DMS114 treated with DMSO at 0.1 percent for 48 hours (cell line): ENCODE data around the gene PCNT.
"Not testable (repeated sequence)": the region's sequence is repeated elsewhere in the genome, so short reads cannot be mapped to it uniquely, and the experiment has no call there.

Experiments used
- DNase-seq: peaks from one replicate; lab custom pipeline; 2025; ENCODE audit not compliant: unreplicated experiment; lab: John Stamatoyannopoulos, UW

The PCNT gene

DNA sequence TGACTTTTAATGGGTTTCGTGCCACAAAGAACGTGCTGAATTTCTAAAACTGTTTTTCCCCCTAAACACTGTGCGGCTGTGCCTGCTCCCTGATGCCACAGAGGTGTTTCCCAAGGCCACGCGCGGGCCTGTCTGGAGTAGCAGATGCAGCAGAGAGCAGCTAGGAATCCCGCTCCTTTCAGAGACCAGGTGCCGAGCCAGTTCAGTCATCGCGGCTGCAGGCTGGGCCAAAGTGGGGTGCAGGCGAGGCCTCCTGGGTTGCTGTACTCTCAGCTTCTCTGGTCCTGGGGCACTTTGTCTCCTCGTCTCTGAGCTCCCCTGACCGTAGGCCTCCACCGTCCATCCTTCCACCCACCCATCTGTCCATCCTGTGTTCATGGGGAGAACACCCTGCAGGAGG is 117.4 kb downstream of the PCNT start:
- DNase-seq, result no peak

DNA sequence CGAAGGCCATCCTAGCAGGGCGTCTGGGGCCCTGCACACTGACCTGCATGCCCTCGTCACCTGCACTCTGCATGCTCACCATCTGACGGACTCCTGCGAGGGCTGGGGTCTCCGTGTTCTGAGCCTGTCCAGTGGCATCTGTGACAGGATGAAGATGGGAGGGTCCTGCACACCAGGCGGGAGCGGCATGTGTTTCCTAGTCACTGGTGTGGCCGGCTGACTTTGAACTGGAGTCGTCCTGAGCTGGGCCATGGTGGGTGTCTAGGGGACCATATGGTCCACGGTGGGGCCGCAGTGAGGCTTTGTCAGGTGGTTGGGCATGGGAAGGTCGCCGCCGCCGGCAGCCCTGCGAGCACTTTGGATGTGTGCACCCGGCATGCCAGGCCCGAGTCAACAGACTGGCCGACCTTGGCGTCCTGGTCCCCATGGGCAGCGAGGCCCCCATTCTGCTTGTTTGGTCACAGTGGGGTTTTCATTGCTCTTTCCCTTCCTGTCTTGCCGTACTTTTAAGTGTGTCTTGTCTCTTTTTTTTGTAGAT is 118.1 kb downstream of the PCNT start:
- no peak for DNase-seq

DNA sequence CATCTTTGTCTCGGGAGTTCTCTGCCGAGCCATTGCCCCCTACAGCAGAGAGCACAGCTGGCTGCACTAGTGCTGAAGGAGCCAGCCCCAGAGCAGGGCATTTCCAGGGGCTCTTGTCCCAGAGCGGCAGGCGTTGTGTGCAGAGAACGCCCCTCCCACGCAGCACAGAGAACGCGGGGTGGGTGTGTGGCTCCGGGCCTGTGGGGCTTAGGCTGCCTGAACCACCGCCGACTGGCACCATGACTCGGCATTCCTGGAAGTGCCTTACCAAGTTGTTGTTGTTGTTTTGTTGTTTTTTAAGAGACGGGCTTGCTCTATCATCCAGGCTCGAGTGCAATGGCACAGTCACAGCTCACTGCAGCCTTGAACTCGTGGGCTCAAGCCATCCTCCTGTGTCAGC is 119.0 kb downstream of the PCNT start:
- no peak for DNase-seq

DNA sequence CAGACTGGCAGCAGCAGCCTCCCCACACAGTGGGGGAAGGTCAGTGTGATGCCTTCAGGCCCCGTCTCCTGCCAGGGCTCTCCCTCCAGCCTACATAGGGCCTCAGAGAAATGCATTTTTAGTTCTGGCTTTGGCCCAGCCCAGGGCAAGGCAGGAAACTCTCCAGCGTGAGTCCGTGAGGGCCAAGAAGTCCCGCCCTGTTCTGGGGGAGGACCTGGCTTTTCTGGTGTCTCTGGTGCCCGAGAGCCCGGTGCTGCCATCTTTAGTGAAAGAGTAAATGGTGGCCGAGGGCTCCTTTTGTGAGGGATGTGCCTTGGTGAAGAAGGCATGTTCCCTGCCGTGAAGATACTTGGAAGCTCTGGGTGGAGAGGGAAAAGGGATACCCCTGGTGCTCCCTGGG is 120.0 kb downstream of the PCNT start:
- DNase-seq, result no peak

DNA sequence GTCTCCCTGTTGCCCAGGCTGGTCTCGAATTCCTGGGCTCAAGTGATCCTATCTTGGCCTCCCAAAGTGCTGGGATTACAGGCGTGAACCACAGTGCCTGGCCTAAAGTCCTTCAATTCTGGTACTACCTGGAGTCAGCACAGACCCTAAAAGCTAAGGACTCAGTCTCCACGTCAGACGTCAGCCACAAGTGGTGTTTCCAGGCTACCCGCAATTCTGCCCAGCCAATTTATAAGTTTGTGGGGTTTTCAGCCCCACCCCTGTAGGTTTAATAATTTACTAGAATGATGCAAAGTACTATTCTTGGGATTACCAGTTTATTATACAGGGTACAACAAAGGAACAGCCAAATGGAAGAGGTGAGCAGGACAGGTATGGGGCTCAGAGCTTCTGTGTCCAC is 124.2 kb downstream of the PCNT start:
- DNase-seq, result no peak

DNA sequence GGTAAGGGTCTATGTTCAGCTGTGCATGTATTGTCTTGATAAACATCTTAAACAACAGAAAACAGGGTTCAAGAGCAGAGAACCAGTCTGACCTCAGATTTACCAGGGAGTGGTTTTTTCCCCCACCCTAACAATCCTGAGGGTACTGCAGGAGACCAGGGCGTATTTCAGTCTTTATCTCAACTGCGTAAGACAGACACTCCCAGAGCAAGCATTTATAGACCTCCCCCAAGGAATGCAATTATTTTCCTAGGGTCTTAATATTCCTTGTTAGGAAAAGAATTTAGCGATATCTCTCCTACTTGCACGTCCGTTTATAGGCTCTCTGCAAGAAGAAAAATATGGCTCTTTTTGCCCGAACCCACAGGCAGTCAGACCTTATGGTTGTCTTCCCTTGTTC is 124.9 kb downstream of the PCNT start:
- not testable (repeated sequence) for DNase-seq

DNA sequence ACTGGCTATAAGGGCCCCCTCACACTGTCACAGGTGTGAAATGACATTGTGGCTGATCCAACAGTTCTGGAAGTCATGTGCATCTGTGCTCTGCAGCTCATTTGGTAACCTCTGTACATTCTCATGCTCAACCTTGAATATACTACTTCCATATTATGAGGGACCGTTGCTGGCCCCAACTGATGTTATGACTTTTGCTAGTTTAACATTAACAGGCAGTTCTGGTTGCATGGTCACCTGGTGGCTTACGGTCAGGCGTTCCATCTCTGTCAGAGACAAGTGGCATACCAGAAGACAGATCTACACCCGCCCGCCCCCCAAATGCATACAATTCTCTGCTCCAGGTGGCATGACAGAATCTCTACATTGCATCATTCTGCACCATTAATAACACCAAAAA is 128.8 kb downstream of the PCNT start:
- no peak for DNase-seq

DNA sequence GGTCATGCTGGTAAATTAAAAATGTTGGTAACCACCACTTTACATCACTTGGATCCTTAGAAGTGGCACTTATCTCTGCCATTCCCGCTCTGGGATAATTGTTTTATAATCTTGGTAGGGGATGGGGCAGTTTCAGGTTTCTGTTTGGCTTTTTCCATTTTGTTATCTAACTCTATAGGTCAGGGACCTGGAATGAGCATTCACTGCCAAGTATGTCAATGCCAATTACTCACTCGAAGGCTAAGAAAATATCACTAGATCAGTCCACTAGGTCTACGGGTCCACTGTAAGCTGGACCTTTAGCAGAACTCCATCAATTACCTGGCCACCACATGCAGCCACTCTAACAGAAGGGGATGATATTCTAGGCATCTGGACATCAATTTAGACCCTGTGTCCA is 130.2 kb downstream of the PCNT start:
- no peak for DNase-seq

DNA sequence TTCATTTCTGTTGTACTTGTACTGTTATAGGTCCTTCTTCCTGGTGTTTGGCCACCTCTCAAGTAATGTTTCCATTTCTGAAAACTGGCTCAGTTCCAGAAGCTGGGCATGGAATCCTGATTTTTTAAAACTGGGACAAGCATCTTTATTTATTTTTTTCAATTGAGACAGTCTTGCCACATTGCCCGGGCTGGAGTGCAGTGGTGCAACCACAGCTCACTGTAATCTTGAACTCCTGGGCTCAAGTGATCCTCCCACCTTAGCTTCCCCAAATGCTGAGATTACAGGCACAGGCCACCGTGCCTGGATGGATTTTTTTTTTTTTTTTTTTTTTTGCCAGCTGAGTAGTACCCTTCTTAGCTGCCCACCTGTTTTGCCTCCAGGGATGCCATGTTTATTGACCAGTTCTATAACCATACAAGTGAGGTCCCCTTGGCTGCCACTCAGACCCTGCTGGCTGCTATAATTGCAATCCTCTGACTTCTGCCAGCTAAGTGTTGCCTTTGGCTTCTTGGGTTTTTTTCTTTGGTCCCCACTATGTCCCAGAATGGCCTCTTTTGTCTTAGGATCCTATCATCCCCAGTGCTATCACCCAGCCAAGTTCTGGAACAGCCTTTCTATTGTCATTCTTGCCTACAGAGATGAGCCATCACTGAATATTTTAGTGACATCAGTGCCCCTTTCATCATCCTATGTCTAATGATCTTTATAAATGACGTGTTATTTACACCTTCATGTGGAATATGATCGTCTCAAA is 130.9 kb downstream of the PCNT start:
- no peak for DNase-seq

DNA sequence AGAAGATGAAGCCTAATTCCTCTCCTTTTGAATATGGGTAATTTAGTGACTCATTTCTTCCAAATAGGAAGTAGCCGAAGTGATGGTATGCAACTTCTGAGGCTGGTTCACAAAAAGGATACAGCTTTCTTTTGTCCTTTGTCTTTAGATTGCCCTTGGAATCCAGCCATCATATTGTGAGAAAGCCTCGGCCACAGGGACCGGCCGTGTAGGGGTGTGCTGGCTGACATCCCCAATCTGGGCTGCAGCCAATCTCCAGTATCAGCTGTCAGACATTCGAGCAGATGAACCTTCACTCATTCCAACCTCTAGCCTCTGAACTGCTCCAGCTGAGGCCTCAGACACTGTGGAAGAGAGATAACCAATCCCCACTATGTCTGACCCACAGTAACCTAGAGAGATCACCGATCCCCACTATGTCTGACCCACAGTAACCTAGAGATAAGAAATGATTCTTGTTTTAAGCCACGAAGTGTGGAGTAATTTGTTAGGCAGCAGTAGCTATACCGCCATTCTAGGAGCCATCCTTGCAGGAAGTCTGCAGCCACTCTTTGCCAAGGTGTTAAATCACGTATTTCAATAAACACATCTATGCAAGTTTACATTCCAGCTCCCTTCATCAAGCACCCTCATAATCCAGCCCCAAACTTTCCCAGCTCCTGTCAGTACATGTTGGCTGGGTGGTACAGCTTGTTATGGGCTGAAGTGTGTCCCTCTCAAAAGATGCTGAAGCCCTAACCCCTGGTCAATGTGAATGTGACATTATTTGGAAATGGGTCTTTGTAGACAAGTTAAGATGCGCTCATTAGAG is 131.8 kb downstream of the PCNT start:
- no peak for DNase-seq

DNA sequence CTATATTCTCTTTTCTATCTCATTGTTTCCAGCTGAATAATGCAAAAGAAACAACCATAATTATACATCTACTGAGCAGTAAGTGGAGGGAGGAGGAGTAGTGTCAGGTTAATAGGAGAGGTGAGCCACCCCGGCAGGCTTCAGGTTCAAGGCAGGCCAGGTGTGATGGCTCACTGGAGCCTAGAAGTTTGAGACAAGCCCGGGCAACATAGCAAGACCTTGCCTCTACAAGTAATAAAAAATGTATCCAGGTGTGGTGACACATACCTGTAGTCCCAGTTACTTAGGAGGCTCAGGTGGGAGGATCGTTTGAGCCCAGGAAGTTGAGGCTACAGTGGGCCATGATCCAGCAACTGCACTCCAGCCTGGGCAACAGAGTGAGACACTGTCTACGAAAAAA is 132.8 kb downstream of the PCNT start:
- DNase-seq, result no peak

DNA sequence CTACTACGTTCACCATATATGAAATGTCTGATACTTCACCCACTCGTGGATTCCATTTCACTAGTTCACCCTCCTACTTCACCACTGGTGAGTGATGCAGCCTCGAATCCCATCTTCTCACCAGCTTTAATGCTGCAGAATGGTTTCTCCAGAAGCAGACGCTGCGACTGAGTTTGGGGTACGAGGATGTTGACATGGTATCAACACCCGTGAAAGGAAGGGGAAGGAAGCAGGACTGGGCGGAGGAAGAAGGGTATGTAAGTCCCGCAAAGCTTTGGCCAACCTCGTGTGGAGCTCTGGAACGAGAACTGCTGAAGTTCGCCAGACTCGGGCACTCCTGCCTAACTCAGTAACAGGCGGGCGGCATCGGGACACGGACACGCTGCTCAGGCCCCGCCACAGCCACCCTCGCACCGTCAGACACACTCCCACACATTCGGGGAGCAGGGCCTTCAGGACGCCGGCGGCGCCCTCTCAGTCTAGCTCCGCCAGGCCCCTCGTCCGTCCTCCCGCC is 133.9 kb downstream of the PCNT start:
- DNase-seq, result no peak

DNA sequence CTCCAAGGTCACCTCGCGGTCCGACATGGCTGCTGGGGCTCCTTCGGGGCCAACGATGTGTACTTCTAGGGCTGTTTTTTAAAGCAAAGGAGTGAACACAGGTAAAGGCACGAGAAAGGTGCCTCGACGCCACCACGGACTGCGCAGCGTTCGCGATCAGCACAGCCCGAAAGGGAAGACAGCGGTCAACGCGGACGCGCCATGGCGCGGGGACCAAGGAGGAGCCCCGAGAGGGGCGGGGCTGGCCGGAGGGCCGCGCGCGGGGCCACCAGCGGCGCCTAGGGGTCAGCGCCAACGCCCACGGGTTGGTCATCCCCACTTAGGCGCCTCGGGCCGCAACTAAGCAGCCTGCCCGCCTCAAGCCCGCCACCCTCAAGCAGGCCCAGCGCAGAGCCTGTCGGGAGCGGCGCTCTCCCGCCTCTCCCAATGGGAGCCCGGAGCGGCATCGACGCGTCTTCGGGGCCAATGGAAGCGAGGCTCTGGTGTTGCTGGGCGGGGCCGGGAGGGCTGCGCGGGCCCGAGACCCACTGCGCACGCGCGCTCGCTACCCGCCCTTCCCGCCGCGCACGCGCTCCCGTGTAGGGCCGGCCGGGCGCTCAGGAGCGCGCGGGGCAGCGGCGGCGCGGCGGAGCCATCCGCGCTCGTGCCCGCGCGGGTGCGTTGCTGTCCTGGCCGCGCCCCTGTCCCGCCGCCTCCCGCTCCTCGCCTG is 134.5 kb downstream of the PCNT start, which contains the start of gene DIP2A:
DIP2A (plus strand) TSS at position 577 of the 709 bp plus-strand sequence. CDS start 241 bp downstream, outside the sequence.
- DNase-seq, result peak; percentile 82

DNA sequence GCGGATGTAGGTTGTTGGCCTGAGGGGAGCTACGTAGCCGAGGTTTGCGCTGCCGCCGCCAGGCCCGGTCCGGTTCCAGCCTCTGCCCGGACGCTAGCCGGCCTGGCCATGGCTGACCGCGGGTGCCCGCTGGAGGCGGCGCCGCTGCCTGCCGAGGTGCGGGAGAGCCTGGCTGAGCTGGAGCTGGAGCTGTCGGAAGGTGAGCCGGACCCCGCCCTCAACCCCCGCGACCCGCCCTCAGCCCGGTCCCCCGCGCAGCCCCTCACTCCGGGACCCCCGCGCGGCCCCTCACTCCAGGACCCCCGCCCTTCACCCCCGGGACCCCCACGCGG is 135.0 kb downstream of the PCNT start:
- DNase-seq, result no peak

DNA sequence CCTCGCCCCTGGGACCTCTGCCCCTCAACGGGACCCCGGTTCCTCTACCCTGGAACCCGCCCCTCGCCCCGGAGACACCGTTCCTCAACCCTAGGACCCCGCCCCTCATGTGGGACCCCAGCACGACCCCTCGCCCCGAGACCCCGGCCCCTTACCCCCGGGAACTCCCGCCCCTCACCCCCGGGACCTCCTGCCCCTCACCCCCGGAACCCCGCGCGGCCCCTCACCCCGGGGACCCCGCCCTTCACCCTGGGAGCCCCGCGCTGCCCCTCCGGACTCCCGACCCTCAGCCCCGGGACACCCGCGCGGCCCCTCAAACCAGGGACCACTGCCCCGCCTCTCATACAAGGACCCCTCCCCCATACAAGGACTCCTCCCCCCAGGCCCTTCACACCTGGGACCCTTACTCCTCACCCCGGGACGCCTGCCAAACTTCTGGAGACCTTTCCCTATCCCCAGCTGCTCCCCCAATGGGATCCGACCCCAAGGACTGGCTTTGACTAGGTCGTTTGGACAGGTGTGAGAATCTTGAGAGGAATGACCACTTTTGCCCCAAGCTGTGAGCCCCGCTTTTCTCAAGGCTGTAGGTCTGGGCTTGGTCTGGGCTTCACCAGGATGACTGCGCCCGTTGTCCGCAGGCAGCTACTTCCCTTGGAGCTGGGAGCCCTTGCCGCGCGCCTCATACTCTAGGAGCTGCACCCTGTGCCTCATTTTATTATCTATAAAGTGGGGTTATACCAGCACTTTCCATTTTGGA is 135.6 kb downstream of the PCNT start:
- no peak for DNase-seq

DNA sequence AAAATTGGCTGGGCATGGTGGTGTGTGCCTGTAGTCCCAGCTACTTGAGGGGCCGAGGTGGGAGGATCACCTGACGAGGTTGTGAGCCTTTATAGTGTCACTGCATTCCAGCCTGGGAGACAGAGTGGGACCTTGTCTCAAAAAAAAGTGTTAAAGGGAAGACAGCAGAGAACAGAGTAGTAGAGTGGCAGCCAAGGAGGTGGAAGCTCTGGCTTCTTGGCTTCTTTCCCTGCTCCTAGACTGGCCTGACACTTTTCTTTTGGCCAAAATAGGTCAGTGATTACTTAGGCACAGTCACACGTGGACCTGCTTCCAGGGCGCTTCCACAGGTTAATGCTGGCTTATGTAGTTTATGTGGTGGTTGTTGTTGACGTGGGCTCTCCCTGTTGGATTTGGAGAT is 138.0 kb downstream of the PCNT start:
- no peak for DNase-seq

DNA sequence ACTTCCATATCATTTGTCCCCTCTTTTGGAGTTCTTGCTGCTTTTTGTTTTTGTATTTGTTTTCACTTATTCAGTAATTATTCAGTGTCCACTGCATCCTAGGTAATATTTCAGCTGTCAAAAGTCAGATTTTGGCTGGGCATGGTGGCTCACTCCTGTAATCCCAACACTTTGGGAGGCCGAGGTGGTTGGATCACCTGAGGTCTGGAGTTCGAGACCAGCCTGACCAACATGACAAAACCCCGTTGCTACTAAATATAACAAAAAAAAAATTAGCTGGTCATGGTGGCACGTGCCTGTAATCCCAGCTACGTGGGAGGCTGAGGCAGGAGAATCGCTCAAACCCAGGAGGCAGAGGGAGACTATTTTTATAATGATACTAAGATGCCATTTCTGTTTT is 141.2 kb downstream of the PCNT start:
- DNase-seq, result not testable (repeated sequence)

DNA sequence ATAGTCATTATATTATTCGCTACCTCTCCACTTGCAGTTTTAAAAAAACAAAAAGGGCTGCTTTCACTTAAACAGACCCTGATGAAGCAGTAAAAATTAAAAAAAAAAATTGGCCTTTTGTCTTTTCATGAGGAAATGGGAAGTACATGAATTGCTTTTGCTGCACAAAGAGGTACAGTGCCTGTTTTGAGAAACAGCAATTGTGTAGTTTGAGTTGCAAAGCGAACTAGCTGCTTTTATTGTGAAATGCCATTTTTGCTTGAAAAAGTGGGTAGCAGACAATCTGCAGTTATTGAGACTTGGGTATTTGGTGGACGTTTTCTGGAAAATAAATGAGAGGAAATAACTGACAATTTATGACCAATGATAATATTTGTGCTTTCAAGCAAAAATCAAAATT is 141.7 kb downstream of the PCNT start:
- no peak for DNase-seq

DNA sequence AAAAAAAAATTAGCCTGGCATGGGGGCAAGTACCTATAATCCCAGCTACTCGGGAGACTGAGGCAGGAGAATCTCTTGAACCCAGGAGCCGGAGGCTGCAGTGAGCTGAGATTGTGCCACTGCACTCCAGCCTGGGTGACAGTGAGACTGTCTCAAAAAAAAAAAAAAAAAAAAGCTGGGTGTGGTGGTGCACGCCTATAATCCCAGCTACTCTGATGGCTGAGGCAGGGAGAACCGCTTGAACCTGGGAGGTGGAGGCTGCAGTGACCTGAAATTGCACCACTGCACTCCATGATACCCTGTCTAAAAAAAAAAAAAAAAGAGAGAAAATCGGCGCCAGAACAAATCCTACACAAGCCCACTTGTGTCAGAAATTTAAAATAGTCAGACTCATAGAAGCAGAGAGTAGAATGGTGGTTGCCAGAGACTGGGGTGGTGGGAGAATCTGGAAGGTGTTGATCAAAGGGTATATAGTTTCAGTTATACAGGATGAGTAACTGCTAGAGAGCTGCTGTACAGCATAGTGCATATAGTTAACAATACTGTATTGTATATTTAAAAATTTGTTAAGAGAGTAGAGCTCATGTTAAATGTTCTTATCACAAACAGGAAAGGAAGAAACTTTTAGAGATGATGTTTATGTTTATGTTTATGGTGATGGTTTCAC is 144.3 kb downstream of the PCNT start:
- DNase-seq, result no peak

DNA sequence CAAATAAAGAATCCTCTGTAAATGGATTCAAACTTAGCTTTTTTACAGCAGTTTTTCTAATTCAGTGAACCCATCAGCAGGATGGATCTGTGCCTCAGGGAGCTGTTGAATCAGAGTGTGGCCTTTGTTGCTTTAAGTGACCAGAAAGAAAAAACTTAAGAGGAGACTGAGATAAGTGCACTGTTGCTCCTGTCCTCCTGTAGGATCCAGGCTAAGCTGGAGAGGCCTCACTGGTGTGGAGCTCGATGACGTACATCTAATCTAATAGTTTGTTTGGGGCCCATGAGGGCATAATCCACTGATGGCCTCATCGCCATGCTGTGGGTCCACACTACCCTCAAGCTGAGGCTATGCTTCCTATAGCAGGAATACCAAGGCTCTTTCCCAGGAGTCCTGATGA is 145.3 kb downstream of the PCNT start:
- no peak for DNase-seq
